Progenitor cell of endocrine pancreas (in vitro differentiated cells): Measurements from ENCODE around the gene WDFY3. TPM values are rescaled to one million over a fixed set of nuclear protein-coding genes. Genes with fewer than 3 reads are reported as not detected.
A peak's percentile ranks its signal among the peaks of the same experiment; 100 is the strongest.

ENCODE experiments used
- DNase-seq: peaks from one replicate; pipeline ENCODE4 v3.0.0; 2021; ENCODE audit warnings: low spot score; ENCODE audit not compliant: unreplicated experiment
- H3K27ac Mint-ChIP-seq: 2 replicates; pipeline ENCODE4 v1.8.0; 2021; ENCODE audit warnings: mild to moderate bottlenecking, moderate library complexity, mixed read lengths
- H3K27me3 Mint-ChIP-seq: 2 replicates; pipeline ENCODE4 v1.8.0; 2021; ENCODE audit warnings: mixed read lengths
- H3K36me3 Mint-ChIP-seq: 2 replicates; pipeline ENCODE4 v1.8.0; 2022; ENCODE audit warnings: mixed read lengths; ENCODE audit not compliant: insufficient read depth
- H3K4me1 Mint-ChIP-seq: 2 replicates; pipeline ENCODE4 v1.8.0; 2021; ENCODE audit warnings: low read depth, mixed read lengths
- H3K4me3 Mint-ChIP-seq: 2 replicates; pipeline ENCODE4 v1.8.0; 2021; ENCODE audit warnings: low read depth, mild to moderate bottlenecking, moderate library complexity, mixed read lengths
- H3K9me3 Mint-ChIP-seq: 2 replicates; pipeline ENCODE4 v1.8.0; 2021; ENCODE audit warnings: low read depth, mixed read lengths
- total RNA-seq: library from RNA; stranded (reverse); gene quantifications from 2 replicates; pipeline ENCODE4 v1.2.1, GENCODE V29; 2021
- TF ChIP-seq, protein P1 (sequence below): fragments of 200-600 bp; sonication (generic); IDR thresholded peaks from one replicate; pipeline ENCODE4 v1.5.0; 2021; ENCODE audit warnings: antibody characterized with exemption, mild to moderate bottlenecking; ENCODE audit not compliant: unreplicated experiment

The WDFY3 gene
- total RNA-seq, 1 donor from 2014 or later: 115 TPM

DNA sequence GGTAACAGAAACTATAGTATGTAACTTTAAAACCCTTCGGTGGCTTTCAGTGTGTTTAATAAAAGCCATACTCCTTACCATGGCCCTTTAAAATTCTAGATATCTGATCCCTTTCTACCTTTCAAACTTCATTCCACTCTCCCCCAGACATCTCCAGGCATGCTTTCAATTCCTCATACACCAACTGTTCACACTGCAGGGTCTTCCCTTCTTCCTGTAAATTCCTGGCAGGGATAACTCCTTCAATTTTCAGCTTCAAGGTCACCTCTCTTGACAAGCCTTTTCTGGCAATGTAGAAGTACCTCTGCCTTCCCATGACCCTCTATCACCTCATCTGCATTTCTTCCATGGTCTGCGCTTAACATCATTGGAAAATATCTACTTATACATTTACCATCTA, 60.8 kb downstream of the WDFY3 start:
- peaks cover 3% of the 10 kb centered on the region for H3K4me1 Mint-ChIP-seq

DNA sequence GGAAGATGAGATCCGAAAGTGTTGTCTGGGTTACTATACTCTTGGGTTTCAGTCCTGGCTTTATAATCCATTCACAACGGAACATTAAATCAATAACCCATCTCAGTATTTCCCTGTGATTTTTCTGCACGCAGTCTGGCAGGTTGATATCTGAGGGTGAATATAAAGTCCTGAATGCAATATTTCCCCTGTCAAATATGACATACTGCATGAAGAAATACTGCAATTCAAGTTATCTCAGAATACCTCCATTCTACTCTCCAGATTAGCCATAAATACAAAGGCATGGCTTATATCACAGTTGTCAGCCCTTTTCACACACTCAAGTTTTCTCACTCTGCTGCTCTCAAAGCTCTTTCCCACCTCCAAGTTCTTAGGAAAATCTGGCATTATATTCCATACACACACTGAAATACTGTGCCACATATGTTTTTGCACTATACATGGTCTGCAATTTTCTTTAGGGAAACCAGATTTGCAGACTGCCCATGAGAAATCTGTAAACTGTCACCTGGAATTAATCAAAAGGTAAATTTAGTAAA, 64.7 kb downstream of the WDFY3 start:
- H3K36me3 Mint-ChIP-seq: peaks cover 6% of the 10 kb centered on the region
- no peaks in the 10 kb centered on the region for H3K27me3 Mint-ChIP-seq
- no peak for DNase-seq
- no peak overlapping the region for H3K4me3 Mint-ChIP-seq
- TF ChIP-seq, protein P1, sequence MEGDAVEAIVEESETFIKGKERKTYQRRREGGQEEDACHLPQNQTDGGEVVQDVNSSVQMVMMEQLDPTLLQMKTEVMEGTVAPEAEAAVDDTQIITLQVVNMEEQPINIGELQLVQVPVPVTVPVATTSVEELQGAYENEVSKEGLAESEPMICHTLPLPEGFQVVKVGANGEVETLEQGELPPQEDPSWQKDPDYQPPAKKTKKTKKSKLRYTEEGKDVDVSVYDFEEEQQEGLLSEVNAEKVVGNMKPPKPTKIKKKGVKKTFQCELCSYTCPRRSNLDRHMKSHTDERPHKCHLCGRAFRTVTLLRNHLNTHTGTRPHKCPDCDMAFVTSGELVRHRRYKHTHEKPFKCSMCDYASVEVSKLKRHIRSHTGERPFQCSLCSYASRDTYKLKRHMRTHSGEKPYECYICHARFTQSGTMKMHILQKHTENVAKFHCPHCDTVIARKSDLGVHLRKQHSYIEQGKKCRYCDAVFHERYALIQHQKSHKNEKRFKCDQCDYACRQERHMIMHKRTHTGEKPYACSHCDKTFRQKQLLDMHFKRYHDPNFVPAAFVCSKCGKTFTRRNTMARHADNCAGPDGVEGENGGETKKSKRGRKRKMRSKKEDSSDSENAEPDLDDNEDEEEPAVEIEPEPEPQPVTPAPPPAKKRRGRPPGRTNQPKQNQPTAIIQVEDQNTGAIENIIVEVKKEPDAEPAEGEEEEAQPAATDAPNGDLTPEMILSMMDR: no peak
- no peaks in the 10 kb centered on the region for H3K9me3 Mint-ChIP-seq
- H3K4me1 Mint-ChIP-seq: peaks cover 3% of the 10 kb centered on the region
- peak overlapping the region; percentile 17 for H3K27ac Mint-ChIP-seq

More for the DNA sequence above, 60.8 kb downstream of the WDFY3 start:
- H3K9me3 Mint-ChIP-seq: no peaks in the 10 kb centered on the region
- no peak overlapping the region for H3K27ac Mint-ChIP-seq
- no peaks in the 10 kb centered on the region for H3K27me3 Mint-ChIP-seq
- peaks cover 6% of the 10 kb centered on the region for H3K36me3 Mint-ChIP-seq
- DNase-seq: no peak
- no peak overlapping the region for H3K4me3 Mint-ChIP-seq
- TF ChIP-seq, protein P1: no peak

- Mint-ChIP-seq H3K27ac (no peak overlapping the region), H3K4me3 (no peak overlapping the region)
These were observed 65.3 kb downstream of the WDFY3 start for GRCh38 chr4:84901173-84901572.

GRCh38 chr4:84899616-84900015, 66.9 kb downstream of the WDFY3 start:
- no peak for DNase-seq
- Mint-ChIP-seq H3K27ac (no peak overlapping the region), H3K36me3 (peaks cover 11% of the 10 kb centered on the region), H3K27me3 (no peaks in the 10 kb centered on the region), H3K4me3 (no peak overlapping the region), H3K4me1 (peaks cover 6% of the 10 kb centered on the region), H3K9me3 (no peaks in the 10 kb centered on the region)
- TF ChIP-seq, protein P1: no peak

More at GRCh38 chr4:84901173-84901572, 65.3 kb downstream of the WDFY3 start:
- TF ChIP-seq, protein P1: no peak
- H3K27me3 Mint-ChIP-seq: no peaks in the 10 kb centered on the region
- peaks cover 3% of the 10 kb centered on the region for H3K4me1 Mint-ChIP-seq
- no peak for DNase-seq
- peaks cover 6% of the 10 kb centered on the region for H3K36me3 Mint-ChIP-seq
- H3K9me3 Mint-ChIP-seq: no peaks in the 10 kb centered on the region

- TF ChIP-seq, protein P1: no peak
- Mint-ChIP-seq H3K36me3 (peaks cover 8% of the 10 kb centered on the region), H3K27me3 (no peaks in the 10 kb centered on the region), H3K27ac (no peak overlapping the region), H3K4me1 (peaks cover 4% of the 10 kb centered on the region), H3K9me3 (no peaks in the 10 kb centered on the region), H3K4me3 (no peak overlapping the region)
- no peak for DNase-seq
These were observed 69.0 kb downstream of the WDFY3 start for GRCh38 chr4:84897516-84897915.
